ENCODE measurements around the gene C20orf141.
"Not testable (repeated sequence)": the region's sequence is repeated elsewhere in the genome, so short reads cannot be mapped to it uniquely, and the experiment has no call there.

The C20orf141 gene

DNA sequence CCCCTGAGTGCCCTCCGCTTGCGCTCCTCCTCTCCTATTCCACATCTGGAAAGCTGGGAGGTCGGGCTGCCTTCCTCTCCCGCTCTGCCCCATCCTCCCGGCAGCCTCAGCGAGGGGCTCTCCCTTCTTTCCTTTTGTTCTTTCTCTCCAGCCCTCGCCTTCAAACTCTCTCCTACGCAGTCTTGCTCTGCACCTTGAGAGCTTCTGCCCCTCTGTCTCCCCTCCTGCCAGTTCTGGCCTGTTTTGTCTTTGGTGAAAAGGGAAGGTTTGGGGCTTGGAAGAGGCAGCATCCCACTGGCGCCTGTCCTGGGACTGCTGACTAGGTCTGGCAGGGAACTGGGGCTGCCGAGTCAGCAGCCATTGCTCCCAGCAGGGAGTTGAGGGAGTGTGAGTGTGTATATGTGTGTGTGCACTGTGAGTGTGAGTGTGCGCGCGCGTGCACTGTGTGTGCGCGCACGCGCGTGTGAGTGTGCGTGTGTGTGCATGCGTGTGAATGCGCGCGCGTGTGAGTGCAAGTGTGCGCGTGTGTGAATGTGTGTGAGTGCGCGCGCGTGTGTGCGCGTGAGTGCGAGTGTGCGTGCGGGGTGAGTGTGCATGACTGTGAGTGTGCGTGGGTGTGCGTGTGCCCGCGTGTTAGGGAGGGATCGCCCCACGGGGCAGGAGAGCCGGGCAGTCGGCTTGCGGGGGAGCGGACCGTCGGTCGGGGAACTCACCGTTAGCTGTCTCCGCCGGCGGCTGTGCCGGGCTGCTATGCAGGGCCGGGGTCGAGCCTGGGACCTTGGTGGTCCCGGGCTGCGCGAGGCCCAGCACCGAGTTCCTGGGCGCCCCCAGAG, 14.9 kb upstream of the C20orf141 start:
- WGBS, 2 experiments, result 1 to 2% methylated on average over 61 of the region's 61 CpGs
- Histone ChIP-seq H3K27ac (ENCODE audit: insufficient read depth, low read depth, low read length, poor library complexity, severe bottlenecking) (peak overlapping the region; percentile 57), H3K4me3 (ENCODE audit: insufficient read depth, low read depth, low read length) (peak overlapping the region; percentile 79), H3K9me3 (ENCODE audit: control insufficient read depth, low read length) (no peaks in the 10 kb centered on the region), H3K36me3 (ENCODE audit: control insufficient read depth, insufficient read depth, low read length) (peaks cover 38% of the 10 kb centered on the region), H3K4me1 (ENCODE audit: control insufficient read depth, insufficient read depth, low read length) (peaks cover 10% of the 10 kb centered on the region), H3K27me3 (ENCODE audit: control insufficient read depth, insufficient read depth, low read length, poor library complexity, severe bottlenecking) (peaks cover 42% of the 10 kb centered on the region)

DNA sequence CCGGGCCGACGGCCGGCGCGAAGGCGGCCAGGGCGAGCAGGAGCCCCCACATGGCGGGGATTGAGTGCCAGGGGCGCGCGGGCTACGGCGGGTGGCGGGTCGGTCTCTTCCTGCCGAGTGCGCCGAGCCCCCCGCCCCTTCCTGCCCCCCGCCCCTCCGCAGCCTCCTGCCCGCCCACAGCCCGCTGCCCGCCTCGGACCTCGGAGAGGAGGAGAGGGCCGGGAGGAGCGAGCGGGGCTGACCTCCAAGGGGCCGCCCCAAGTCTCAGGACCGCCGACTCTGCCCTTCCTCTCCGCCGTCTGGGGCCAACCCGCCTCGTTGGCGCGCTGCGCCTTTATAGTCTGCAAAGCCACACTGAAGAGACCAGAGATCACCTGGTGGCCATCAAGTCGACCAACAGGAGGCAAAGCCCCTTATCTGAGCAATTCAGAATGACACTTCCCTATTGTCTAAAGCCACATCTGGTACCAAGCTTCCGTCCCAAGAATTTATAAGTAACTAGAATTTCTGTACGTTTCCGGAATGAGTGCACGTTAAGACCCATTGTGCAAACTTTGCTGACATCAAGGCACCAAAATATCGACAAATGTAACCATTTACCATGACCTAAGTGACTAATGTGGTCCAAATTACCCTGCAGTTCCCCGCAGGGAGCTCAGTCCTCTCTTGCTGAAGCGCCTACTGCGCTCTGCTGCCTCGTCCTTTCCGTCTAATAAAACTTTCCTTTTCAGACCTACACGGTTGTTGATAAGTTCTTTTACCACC, 14.1 kb upstream of the C20orf141 start, which contains the start of gene CPXM1:
Gene CPXM1 (minus strand): TSS at position 107 of the 765 bp plus-strand sequence. CDS start 55 bp downstream, at position 52.
- no peaks in the 10 kb centered on the region for H3K9me3 ChIP-seq (ENCODE audit: control insufficient read depth, low read length)
- peak within 1 kb of the TSS; percentile 79 for H3K4me3 ChIP-seq (ENCODE audit: insufficient read depth, low read depth, low read length)
- peaks cover 50% of the 10 kb centered on the region for H3K27me3 ChIP-seq (ENCODE audit: control insufficient read depth, insufficient read depth, low read length, poor library complexity, severe bottlenecking)
- WGBS, 2 experiments, result 0 to 1% methylated on average over 52 of the region's 52 CpGs
- H3K4me1 ChIP-seq (ENCODE audit: control insufficient read depth, insufficient read depth, low read length), result peaks cover 10% of the 10 kb centered on the region
- H3K27ac ChIP-seq (ENCODE audit: insufficient read depth, low read depth, low read length, poor library complexity, severe bottlenecking), result peak within 1 kb of the TSS; percentile 57
- H3K36me3 ChIP-seq (ENCODE audit: control insufficient read depth, insufficient read depth, low read length), result peaks cover 30% of the 10 kb centered on the region

DNA sequence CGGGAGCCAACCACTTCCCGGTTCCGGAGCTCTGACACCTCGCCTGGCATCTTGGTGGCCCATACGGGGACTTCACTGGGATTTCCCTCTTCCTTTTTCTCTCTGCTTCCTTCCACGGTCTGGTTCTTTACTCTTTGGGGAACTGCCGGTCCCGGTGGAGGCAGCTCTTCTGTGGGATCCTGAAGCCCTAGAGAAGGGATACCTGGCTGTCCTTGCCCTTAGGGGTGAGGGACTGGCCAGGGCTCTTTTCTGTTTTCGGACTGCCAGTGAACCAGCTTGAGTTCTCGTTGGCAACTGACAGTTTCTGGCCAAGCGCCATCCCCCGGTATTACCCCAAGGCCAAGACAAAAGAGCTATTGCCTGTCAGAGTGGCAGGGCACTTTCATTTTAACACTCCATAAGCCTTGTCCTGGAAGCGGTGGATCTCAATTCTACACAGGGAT, 13.5 kb upstream of the C20orf141 start:
- 11 to 17% methylated on average over 13 of the region's 13 CpGs for WGBS, 2 experiments
- Histone ChIP-seq H3K9me3 (ENCODE audit: control insufficient read depth, low read length) (no peaks in the 10 kb centered on the region), H3K36me3 (ENCODE audit: control insufficient read depth, insufficient read depth, low read length) (peaks cover 24% of the 10 kb centered on the region), H3K4me1 (ENCODE audit: control insufficient read depth, insufficient read depth, low read length) (peaks cover 10% of the 10 kb centered on the region), H3K27ac (ENCODE audit: insufficient read depth, low read depth, low read length, poor library complexity, severe bottlenecking) (no peak overlapping the region), H3K27me3 (ENCODE audit: control insufficient read depth, insufficient read depth, low read length, poor library complexity, severe bottlenecking) (peaks cover 56% of the 10 kb centered on the region), H3K4me3 (ENCODE audit: insufficient read depth, low read depth, low read length) (peak overlapping the region; percentile 79)

DNA sequence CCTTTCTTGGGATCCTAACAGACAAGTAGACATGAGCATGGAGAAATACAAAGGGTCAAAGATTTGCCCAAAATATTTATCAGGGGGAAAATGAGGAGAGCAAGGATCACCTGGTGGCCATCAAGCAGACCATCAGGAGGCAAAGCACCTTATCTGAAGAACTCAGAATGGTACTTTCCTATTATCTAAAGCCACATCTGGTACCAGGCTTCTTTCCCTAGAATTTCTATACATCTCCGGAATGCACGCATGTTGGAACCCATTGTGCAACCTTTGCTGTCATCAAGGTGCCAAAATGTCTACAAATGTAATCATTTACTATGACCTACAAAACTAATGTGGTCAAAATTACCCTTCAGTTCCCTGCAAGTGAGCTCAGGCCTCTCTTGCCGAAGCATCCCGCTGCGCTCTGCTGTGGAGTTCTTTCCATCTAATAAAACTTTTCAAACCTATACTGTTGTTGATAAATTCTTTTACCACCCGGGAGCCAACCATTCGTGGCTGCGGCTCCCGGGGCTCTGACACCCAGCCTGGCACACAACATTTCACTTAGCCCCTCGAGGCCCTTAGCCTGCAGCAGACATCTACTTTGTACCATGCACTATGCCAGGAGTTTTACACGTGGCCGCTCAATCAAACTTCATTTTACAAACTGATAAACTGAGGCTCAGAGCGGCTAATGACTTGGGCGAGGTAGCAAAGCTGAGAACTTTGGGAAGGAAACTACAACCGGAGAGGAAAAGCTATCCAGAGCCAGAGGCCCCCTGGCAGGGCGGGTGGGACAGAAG, 10.6 kb upstream of the C20orf141 start:
- Histone ChIP-seq H3K36me3 (ENCODE audit: control insufficient read depth, insufficient read depth, low read length) (no peaks in the 10 kb centered on the region), H3K4me3 (ENCODE audit: insufficient read depth, low read depth, low read length) (no peak overlapping the region), H3K27ac (ENCODE audit: insufficient read depth, low read depth, low read length, poor library complexity, severe bottlenecking) (no peak overlapping the region), H3K27me3 (ENCODE audit: control insufficient read depth, insufficient read depth, low read length, poor library complexity, severe bottlenecking) (peaks cover 67% of the 10 kb centered on the region), H3K4me1 (ENCODE audit: control insufficient read depth, insufficient read depth, low read length) (peaks cover 6% of the 10 kb centered on the region), H3K9me3 (ENCODE audit: control insufficient read depth, low read length) (no peaks in the 10 kb centered on the region)
- WGBS, 2 experiments, result 66 to 69% methylated on average over 16 of the region's 16 CpGs

DNA sequence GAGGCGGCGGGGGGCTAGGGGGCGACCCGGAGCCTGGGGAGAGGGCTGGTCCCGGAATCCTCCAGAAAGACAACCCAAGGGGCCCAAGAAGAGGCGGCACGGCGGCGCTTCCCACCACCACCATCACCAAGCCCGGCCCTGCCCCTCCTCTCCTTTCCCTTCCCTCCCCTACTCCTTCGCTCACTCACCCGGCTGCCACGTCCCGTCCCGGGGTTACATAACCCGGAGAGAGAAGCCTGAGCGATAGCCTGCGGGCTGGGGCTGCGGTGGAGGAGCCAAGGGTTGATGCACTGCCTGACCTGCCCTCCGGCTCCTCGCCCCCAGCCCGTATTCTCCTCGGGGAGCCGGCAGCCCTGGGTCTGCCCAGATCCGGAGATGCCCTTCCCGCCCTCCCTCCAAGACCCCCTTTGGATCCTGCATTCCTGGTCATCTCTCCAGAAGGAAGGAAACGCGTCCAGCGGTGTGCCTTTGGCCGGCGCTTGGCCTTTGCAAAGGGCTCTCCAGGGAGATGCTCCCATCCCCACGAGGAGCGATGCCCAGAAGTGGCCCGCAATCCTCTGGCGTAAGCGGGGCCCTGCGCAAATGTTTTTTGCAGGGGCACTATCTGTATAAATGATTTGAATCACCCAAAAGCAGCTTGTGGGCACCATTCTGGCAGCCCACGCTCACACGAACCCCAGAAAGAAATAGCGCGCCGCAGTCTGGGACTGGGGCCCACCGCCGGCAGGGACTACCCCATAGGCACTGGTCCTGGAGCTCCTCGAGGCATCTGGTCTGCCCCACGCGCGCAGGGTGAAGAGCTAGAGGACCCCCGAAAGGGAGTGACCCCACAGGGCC, 9.7 kb upstream of the C20orf141 start:
- 33 to 34% methylated on average over 49 of the region's 49 CpGs for WGBS, 2 experiments
- Histone ChIP-seq H3K27me3 (ENCODE audit: control insufficient read depth, insufficient read depth, low read length, poor library complexity, severe bottlenecking) (peaks cover 67% of the 10 kb centered on the region), H3K4me1 (ENCODE audit: control insufficient read depth, insufficient read depth, low read length) (no peaks in the 10 kb centered on the region), H3K9me3 (ENCODE audit: control insufficient read depth, low read length) (no peaks in the 10 kb centered on the region), H3K4me3 (ENCODE audit: insufficient read depth, low read depth, low read length) (no peak overlapping the region), H3K27ac (ENCODE audit: insufficient read depth, low read depth, low read length, poor library complexity, severe bottlenecking) (no peak overlapping the region), H3K36me3 (ENCODE audit: control insufficient read depth, insufficient read depth, low read length) (no peaks in the 10 kb centered on the region)

DNA sequence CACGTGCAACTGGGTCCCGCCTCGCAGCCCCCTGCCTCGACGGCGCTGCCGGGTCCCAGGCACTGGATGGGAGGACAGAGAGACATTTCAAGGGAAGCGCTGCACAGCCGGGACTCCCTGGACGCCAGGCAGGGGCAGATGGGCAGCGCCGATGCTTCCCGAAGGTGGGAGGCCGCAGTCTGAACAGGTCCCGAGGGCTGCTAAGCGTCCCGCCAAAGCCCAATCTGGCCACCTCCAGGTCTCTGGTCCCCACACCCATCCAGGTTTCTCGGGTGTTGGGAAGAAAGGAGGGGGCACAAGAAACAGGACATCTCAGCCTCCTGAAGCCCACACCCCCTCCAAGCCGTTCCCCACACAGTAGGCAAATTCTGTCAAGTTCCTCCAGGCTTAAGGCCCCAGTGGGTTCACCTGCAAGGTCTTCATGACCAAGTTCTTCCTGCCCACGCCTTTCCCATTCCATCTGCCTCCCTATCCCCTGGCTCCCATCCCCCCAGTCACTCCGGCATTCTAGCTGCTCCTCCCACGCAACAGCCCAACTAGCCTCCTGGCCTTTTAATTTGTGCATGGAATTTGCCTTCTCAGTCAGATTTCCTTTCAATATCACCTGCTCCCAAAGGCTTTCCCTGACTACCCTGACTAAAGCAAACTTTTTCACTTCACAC, 9.0 kb upstream of the C20orf141 start:
- Histone ChIP-seq H3K9me3 (ENCODE audit: control insufficient read depth, low read length) (no peaks in the 10 kb centered on the region), H3K27me3 (ENCODE audit: control insufficient read depth, insufficient read depth, low read length, poor library complexity, severe bottlenecking) (peaks cover 66% of the 10 kb centered on the region), H3K36me3 (ENCODE audit: control insufficient read depth, insufficient read depth, low read length) (no peaks in the 10 kb centered on the region), H3K4me1 (ENCODE audit: control insufficient read depth, insufficient read depth, low read length) (no peaks in the 10 kb centered on the region), H3K4me3 (ENCODE audit: insufficient read depth, low read depth, low read length) (no peak overlapping the region), H3K27ac (ENCODE audit: insufficient read depth, low read depth, low read length, poor library complexity, severe bottlenecking) (no peak overlapping the region)
- 62 to 64% methylated on average over 22 of the region's 22 CpGs for WGBS, 2 experiments

DNA sequence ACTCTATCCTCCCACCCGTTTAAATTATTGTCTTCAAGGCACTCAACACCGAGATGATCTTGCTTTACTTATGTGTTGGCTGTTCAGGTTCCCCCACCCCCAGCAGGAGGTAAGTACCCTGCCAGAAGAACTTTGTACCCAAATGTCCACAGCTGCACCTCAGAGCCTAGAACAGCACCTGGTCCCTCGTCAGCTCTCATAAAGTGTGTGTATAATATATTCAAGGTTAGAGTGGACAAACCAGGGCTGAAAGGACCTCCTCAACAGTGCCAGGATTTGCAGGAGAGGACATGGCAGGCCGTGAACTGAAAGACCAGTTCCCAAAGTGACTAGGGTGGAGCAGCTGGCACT, 8.5 kb upstream of the C20orf141 start:
- Histone ChIP-seq H3K27ac (ENCODE audit: insufficient read depth, low read depth, low read length, poor library complexity, severe bottlenecking) (no peak overlapping the region), H3K27me3 (ENCODE audit: control insufficient read depth, insufficient read depth, low read length, poor library complexity, severe bottlenecking) (peaks cover 61% of the 10 kb centered on the region), H3K9me3 (ENCODE audit: control insufficient read depth, low read length) (no peaks in the 10 kb centered on the region), H3K36me3 (ENCODE audit: control insufficient read depth, insufficient read depth, low read length) (no peaks in the 10 kb centered on the region), H3K4me3 (ENCODE audit: insufficient read depth, low read depth, low read length) (no peak overlapping the region), H3K4me1 (ENCODE audit: control insufficient read depth, insufficient read depth, low read length) (no peaks in the 10 kb centered on the region)
- WGBS, 2 experiments, result 70 to 81% methylated on average over 4 of the region's 4 CpGs

DNA sequence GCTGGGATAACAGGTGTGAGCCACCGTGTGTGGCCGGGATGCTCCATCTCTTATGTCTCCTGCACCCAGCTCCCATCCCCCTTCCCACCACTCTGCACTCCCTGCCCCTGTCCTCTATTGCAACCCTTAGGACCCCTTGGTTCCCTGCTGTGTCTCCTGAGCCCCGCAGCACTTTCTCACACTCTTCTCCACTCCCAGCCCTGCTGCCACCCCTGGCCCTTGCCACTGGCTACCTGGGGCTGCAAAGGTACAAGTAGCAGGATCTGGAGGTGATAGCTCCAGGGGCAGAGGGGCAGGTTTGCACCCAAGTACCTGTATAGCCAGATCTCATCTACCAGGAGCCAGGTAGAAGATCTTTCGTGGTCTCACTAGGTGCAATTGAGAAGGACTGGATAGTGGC, 7.8 kb upstream of the C20orf141 start:
- Histone ChIP-seq H3K9me3 (ENCODE audit: control insufficient read depth, low read length) (no peaks in the 10 kb centered on the region), H3K27me3 (ENCODE audit: control insufficient read depth, insufficient read depth, low read length, poor library complexity, severe bottlenecking) (peaks cover 54% of the 10 kb centered on the region), H3K4me3 (ENCODE audit: insufficient read depth, low read depth, low read length) (no peak overlapping the region), H3K36me3 (ENCODE audit: control insufficient read depth, insufficient read depth, low read length) (no peaks in the 10 kb centered on the region), H3K27ac (ENCODE audit: insufficient read depth, low read depth, low read length, poor library complexity, severe bottlenecking) (no peak overlapping the region), H3K4me1 (ENCODE audit: control insufficient read depth, insufficient read depth, low read length) (no peaks in the 10 kb centered on the region)
- 90 to 92% methylated on average over 4 of the region's 4 CpGs for WGBS, 2 experiments

DNA sequence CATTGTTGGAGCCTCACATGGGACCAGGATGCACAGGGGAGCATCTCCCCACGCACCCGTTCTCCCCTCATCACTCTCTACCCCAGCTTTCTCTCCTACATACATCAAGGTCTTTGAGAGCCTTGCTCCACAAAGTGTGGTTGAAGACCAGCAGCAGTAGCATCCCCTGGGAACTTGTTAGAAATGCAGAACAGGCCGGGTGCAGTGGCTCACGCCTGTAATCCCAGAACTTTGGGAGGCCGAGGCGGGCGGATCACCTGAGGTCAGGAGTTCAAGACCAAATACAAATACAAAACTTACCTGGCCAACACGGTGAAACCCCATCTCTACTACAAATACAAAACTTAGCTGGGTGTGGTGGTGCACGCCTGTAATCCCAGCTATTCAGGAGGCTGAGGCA, 6.9 kb upstream of the C20orf141 start:
- H3K4me3 ChIP-seq (ENCODE audit: insufficient read depth, low read depth, low read length); H3K36me3 ChIP-seq (ENCODE audit: control insufficient read depth, insufficient read depth, low read length); H3K27ac ChIP-seq (ENCODE audit: insufficient read depth, low read depth, low read length, poor library complexity, severe bottlenecking); H3K4me1 ChIP-seq (ENCODE audit: control insufficient read depth, insufficient read depth, low read length); H3K9me3 ChIP-seq (ENCODE audit: control insufficient read depth, low read length): not testable (repeated sequence)
- 88 to 92% methylated on average over 7 of the region's 9 CpGs for WGBS, 2 experiments
- H3K27me3 ChIP-seq (ENCODE audit: control insufficient read depth, insufficient read depth, low read length, poor library complexity, severe bottlenecking), result peaks cover 45% of the 10 kb centered on the region

Data from ectodermal cell (in vitro differentiated cells).